ENCODE results near the gene XRRA1. TPM values are rescaled to one million over a fixed set of nuclear protein-coding genes. Genes with fewer than 3 reads are reported as not detected.

The XRRA1 gene
- total and polyA plus RNA-seq, 4 donors: 2.4 to 27.8 (median 9.9) TPM

DNA sequence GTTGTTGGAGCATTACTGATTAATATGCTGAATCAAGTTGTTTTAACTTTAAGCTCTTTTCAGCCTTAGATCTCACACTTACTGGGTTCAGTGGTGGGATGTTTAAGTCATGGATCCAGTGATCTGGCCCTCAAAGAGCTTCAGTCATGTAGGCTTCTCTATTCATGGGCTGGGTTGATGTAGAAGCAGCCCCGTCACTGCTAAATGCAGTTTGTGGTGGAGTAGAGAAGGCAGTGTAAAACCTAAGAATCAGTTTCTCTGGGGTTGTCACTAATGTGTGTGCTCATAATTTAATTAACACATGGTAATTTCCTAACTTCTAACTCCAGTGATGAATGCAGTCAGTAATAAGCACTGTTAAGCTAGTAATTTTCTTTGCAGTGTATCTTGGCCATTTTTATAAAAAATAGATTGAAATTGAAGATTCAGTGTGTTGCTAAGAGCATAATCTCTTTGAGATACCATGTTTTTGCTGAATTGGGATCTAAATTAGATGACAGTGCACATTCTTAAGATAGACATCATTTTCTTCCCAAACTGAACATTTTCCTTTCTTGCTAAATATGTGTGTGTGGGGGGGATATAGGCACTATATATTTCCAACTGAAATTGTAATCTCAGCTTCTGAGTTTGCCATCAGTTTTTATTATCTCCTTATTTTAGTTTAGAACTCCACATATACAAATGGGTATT lies 9.2 kb upstream of the XRRA1 start:
- Histone ChIP-seq H3K27ac (ENCODE audit: low read depth in 1 of 2, low read length in 1 of 2) (no peak overlapping the region), H3K9ac (ENCODE audit: insufficient read depth in 1 of 2, low read length in 2 of 2) (no peak overlapping the region), H3K27me3 (ENCODE audit: control insufficient read depth in 3 of 3, insufficient read depth in 3 of 3, low read length in 2 of 3) (no peaks in the 10 kb centered on the region), H3K4me3 (no peak overlapping the region), H3K36me3 (ENCODE audit: control insufficient read depth in 4 of 4, insufficient read depth in 4 of 4, low read length in 4 of 4) (peaks cover 0 to 10% (median 5%) of the 10 kb centered on the region in 4 donors), H3K9me3 (ENCODE audit: control insufficient read depth in 4 of 4, insufficient read depth in 3 of 4, low read length in 3 of 4) (no peaks in the 10 kb centered on the region), H3K4me1 (ENCODE audit: control insufficient read depth in 5 of 5, insufficient read depth in 5 of 5, low read length in 5 of 5) (peaks cover 0 to 26% (median 0%) of the 10 kb centered on the region in 5 donors)
- WGBS, 2 donors: 95 to 97% methylated on average over 1 of the region's 1 CpG
- TF ChIP-seq CTCF (IDR thresholded peaks at IDR 0.05; ENCODE audit: control extremely low read depth, extremely low read depth): no peak
- ATAC-seq (ENCODE audit: insufficient read depth, low FRiP score) (no peak), DNase-seq (no peak)

GRCh38 chr11:74956397-74957015 lies 7.6 kb upstream of the XRRA1 start:
- Histone ChIP-seq H3K9ac (ENCODE audit: insufficient read depth in 1 of 2, low read length in 2 of 2) (no peak overlapping the region), H3K27ac (ENCODE audit: low read depth in 1 of 2, low read length in 1 of 2) (peak overlapping the region in 1 of 2 donors; percentile 16), H3K27me3 (ENCODE audit: control insufficient read depth in 3 of 3, insufficient read depth in 3 of 3, low read length in 2 of 3) (no peaks in the 10 kb centered on the region), H3K4me3 (no peak overlapping the region), H3K4me1 (ENCODE audit: control insufficient read depth in 5 of 5, insufficient read depth in 5 of 5, low read length in 5 of 5) (peaks cover 0 to 30% (median 0%) of the 10 kb centered on the region in 5 donors), H3K36me3 (ENCODE audit: control insufficient read depth in 4 of 4, insufficient read depth in 4 of 4, low read length in 4 of 4) (peaks cover 0 to 11% (median 3%) of the 10 kb centered on the region in 4 donors), H3K9me3 (ENCODE audit: control insufficient read depth in 4 of 4, insufficient read depth in 3 of 4, low read length in 3 of 4) (no peaks in the 10 kb centered on the region)
- no peak for ATAC-seq (ENCODE audit: insufficient read depth, low FRiP score)
- 67% methylated on average over 4 of the region's 4 CpGs for WGBS, 2 donors
- DNase-seq: no peak
- no peak for TF ChIP-seq CTCF (IDR thresholded peaks at IDR 0.05; ENCODE audit: control extremely low read depth, extremely low read depth)

- WGBS, 2 donors: 90 to 98% methylated on average over 1 of the region's 1 CpG
- H3K9me3 ChIP-seq (ENCODE audit: control insufficient read depth in 4 of 4, insufficient read depth in 3 of 4, low read length in 3 of 4): no peaks in the 10 kb centered on the region
- H3K27me3 ChIP-seq (ENCODE audit: control insufficient read depth in 3 of 3, insufficient read depth in 3 of 3, low read length in 2 of 3): no peaks in the 10 kb centered on the region
- H3K4me3 ChIP-seq: no peak overlapping the region
- H3K9ac ChIP-seq (ENCODE audit: insufficient read depth in 1 of 2, low read length in 2 of 2): no peak overlapping the region
- TF ChIP-seq CTCF (IDR thresholded peaks at IDR 0.05; ENCODE audit: control extremely low read depth, extremely low read depth): no peak
- ATAC-seq (ENCODE audit: insufficient read depth, low FRiP score) (no peak), DNase-seq (no peak)
- peaks cover 0 to 9% (median 1%) of the 10 kb centered on the region in 4 donors for H3K36me3 ChIP-seq (ENCODE audit: control insufficient read depth in 4 of 4, insufficient read depth in 4 of 4, low read length in 4 of 4)
- H3K4me1 ChIP-seq (ENCODE audit: control insufficient read depth in 5 of 5, insufficient read depth in 5 of 5, low read length in 5 of 5): peaks cover 3 to 39% (median 9%) of the 10 kb centered on the region in 5 donors
- H3K27ac ChIP-seq (ENCODE audit: low read depth in 1 of 2, low read length in 1 of 2): no peak overlapping the region
Observed at GRCh38 chr11:74954199-74954598, 5.3 kb upstream of the XRRA1 start.
